GM18517 (cell line): Measurements from ENCODE around the gene ENTREP3.
"Not testable (repeated sequence)": the region's sequence is repeated elsewhere in the genome, so short reads cannot be mapped to it uniquely, and the experiment has no call there.

Experiments used
- ATAC-seq: cut with Tn5 transposase; IDR thresholded peaks from one replicate; pipeline ENCODE4 v1.9.1; 2021; ENCODE audit warnings: mild to moderate bottlenecking, moderate library complexity; ENCODE audit not compliant: unreplicated experiment

ENTREP3 gene

GRCh38 chr1:155226910-155227260, 28.4 kb downstream of the ENTREP3 start:
- ATAC-seq: peak; percentile 7

GRCh38 chr1:155226188-155226909, 28.9 kb downstream of the ENTREP3 start:
- ATAC-seq: peak; percentile 41

GRCh38 chr1:155225404-155225759, 29.9 kb downstream of the ENTREP3 start:
- not testable (repeated sequence) for ATAC-seq

GRCh38 chr1:155223047-155223446, 32.2 kb downstream of the ENTREP3 start:
- no peak for ATAC-seq

DNA sequence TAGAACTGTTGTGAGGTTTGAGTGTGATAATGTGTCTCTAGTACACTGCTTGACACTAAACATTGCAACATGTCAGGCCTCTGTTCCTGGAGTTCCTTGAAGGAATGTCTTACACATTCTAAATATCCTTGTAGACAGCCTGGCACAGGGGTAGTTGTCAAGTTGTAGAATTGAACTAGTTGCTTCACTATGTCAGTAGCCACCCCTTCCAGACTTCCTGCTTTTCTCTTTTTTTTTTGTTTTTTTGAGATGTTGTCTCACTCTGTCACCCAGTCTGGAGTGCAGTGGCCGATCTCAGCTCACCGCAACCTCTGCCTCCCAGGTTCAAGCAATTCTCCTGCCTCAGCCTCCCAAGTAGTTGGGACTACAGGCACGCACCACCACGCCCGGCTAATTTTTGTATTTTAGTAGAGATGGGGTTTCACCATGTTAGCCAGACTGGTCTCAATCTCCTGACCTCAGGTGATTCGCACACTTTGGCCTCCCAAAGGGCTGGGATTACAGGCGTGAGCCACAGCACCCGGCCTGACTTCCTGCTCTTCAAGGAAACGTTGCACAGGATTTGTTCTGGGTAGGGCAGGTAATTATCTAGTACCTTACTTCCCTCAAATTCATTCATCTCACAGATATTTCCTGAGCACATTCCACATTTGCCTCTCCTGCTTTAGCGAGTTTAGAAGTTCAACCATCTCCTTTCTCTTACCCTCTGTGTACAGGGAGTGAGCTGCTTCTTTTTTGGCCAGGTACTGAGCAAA, 34.9 kb downstream of the ENTREP3 start:
- ATAC-seq: not testable (repeated sequence)

DNA sequence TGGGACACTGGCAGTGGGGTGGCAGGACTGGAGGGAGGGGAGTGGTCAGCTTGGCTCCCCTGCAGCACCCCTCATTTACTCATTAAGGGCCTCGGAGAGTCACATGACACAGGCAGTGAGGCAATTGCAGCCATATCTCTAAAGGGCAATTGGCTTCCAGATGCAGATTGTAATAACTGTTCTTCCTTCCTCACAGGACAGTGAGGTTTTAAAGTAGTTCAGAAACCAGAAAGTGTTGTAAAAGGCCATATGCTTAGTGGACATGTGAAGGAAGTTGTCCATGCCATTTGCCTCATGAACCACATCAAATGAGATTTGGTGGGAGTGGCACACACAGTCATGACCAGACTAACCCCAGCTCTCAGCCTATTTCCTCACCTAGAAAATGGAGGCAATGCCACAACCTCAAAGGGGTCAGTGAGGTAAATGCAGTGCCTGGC, 35.7 kb downstream of the ENTREP3 start:
- no peak for ATAC-seq

GRCh38 chr1:155218854-155219591, 36.3 kb downstream of the ENTREP3 start:
- no peak for ATAC-seq

DNA sequence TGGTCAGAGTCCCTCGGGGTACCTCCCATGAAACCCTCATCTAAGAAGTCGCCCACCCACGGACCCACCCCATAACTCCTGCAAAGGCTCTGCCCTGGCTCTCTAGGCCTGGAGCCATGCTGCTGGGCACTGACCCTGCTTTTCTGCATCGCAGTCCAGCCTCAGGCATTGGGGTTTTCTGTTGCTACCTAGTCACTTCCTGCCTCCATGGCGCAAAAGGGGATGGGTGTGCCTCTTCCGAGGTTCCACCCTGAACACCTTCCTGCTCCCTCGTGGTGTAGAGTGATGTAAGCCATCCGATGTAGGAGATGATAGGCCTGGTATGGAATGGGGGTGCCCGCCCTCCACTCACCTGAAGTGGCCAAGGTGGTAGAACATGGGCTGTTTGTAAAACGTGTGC, 40.6 kb downstream of the ENTREP3 start:
- not testable (repeated sequence) for ATAC-seq

- not testable (repeated sequence) for ATAC-seq
Measured at GRCh38 chr1:155212051-155212440, 43.2 kb downstream of the ENTREP3 start.

DNA sequence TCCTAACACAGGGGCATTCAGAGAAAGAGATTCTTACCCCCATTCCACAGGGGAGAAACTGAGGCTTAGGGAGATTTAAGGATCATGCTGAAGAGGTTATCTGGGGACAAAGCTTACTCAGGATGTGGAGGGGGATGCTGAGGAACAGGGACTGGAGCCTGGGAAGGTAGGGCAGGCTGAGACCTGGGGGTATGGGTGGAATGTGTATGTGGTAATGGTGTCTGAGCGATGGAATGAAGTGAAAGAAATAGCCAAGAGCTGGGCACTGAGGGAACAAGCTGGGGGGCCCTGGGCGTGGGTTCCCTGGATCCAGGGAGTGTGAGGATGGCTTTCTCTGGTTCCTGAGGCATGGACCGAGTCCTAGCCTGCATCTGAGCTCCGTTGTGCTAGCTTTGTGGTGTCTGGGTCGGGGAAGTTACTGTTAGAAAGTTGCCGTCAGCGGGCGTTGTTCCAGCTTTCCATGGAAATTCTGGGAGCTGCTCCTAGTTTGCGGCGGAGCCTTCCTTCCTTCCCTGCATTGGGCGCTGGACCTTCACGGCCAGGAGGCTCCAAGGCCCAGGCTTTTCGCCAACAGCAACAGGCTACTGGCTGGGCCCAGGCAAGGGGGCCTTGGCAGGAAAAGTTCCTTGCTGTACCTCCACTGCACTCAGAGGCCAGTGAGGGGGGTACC, 43.8 kb downstream of the ENTREP3 start:
- not testable (repeated sequence) for ATAC-seq

- ATAC-seq: no peak
Measured at GRCh38 chr1:155210314-155211104, 44.8 kb downstream of the ENTREP3 start.

DNA sequence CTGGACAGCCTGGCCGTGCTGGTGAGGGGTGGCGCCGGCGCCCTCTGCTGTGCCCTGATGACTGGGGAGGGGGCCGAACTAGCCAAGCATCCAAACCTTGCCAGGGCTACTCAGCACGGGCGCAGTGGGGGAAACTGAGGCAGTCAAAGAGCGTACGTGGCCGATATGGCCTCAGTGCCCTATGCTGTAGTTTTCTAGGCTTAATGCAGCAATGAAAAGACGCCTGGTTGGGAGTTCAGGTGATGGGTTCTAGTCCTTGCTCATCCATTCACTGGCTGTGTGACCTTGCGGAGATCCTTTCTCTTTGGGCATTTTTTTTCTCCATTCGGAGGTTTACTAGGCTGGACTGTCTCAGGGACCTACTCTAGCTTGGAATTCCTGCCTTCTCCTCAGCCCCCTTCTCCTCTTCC, 46.0 kb downstream of the ENTREP3 start:
- no peak for ATAC-seq

- peak; percentile 57 for ATAC-seq
Measured at GRCh38 chr1:155208541-155209311, 46.6 kb downstream of the ENTREP3 start, which contains the start of gene MTX1. TSS of gene MTX1 (plus strand) at chr1:155208695. CDS start at chr1:155208805, 110 bp downstream.

- ATAC-seq: no peak
Measured at GRCh38 chr1:155207806-155208540, 47.3 kb downstream of the ENTREP3 start, which contains the start of gene THBS3. TSS of gene THBS3 (minus strand) at chr1:155207897. CDS start at chr1:155207876, 21 bp downstream.

DNA sequence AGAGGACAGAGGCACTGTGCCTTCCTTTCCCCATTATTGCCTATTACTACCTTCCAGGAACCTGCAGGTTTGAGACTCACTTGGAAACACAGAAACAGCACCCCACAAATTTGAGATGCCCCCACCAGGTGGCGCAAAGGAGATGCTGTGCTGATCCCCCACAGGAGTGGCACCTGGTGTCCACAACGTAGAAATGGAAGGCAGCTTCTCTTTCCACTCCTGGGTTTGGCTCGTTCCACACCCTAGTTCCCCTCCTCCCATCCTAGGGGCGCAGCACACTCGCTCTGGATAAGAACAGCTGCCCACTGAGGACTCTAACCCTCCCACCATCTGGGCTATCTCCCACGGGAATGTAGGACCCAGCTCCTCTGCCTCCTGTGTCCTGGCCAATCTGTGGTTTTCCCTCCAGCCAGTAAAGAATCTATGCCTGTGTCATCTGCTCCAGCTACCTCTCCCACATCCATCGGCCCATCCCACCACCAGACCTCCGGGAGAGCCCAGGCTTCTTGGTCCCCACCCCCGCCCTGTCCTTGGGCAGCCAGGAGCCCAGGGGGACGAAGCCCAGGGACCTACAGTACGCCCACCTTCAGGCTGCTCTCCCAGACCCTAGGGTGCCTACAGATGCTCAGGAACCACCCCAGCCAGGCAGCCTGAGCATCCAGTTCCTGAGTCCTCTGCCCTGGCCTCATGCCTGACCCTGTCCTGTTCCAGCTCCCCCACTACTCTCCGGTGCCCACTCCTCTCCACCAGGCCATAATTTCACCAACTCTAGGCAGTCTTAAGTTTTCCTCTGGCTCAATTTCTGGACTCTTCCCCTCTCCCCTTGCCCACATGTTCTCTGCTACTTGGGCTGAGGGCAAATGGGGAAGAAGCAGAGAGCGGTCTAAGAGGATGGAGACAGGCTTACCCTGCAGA, 48.1 kb downstream of the ENTREP3 start:
- no peak for ATAC-seq

DNA sequence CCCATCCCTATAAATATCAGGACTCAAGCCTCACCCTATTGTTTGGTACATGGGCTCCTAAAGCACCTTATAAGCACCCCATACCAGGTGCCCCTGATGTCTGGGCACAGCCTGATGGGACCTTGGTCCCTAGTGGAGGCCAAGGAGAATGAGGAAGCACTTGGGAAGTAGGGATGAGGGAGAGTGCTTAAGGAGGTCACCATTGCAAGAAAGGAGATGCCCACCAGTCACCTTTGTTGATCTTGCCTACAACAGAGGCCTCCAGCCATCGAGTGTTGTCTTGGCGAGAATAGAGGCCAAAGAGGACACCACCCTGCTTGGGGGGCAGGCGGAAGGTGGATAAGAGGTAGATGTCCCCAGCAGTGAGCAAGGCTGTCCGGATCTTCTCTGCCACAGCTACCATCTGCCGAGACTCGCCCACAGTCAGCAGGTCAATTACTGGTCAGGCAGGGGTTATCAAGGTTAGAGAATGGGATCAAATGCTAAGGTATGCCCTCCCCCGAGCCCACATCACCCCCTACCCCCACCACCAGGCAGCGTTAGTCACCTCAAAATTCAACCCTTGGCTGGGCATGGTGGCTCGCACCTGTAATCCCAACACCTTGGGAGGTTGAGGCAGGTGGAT, 49.2 kb downstream of the ENTREP3 start:
- ATAC-seq: no peak

DNA sequence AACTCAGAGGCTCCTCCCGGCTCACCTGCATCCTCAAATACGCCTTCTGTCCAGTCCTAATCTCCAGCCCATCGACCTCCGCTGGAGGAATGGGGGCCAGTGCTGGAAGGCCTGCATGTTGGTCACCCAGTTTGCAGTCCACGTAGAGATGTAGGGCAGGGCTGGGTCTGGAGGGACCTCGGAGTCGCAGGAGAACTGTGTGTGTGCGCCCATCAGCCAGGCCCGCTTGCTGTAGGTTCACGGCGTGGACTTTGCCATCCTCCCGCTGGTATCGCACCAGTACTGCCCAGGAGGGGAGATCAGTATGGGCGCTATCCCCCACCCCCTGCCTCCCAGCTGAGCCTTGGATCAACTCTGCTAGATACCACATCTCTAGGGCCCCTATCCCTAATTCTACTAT, 50.2 kb downstream of the ENTREP3 start:
- no peak for ATAC-seq
